Neutrophil (primary cell): ENCODE results near the gene LIPM.
A peak's percentile ranks its signal among the peaks of the same experiment; 100 is the strongest.

Experiments
- H3K27ac ChIP-seq: fragments of 200-600 bp; sonication (generic); 2 replicates; pipeline ENCODE4 v1.5.1; 2016; ENCODE audit warnings: mild to moderate bottlenecking, moderate library complexity
- H3K27me3 ChIP-seq: fragments of 200-600 bp; sonication (generic); 2 replicates; pipeline ENCODE4 v1.6.0; 2016; ENCODE audit warnings: mild to moderate bottlenecking
- H3K36me3 ChIP-seq: fragments of 200-600 bp; sonication (generic); 2 replicates; pipeline ENCODE4 v1.5.1; 2017
- H3K4me1 ChIP-seq, 2 experiments: fragments of 200-600 bp in 1 of 2; sonication (generic) in 1 of 2; 1 replicate in 1 of 2; 2 replicates in 1 of 2; pipeline versions ENCODE4 v1.5.1 to v1.6.1; 2013 to 2016; ENCODE audit warnings: low read depth in 1 of 2, low read length in 1 of 2, mild to moderate bottlenecking in 1 of 2, moderate library complexity in 1 of 2; ENCODE audit not compliant: control insufficient read depth in 1 of 2, insufficient read depth in 1 of 2
- H3K4me3 ChIP-seq, 2 experiments: fragments of 200-600 bp in 1 of 2; sonication (generic) in 1 of 2; 1 replicate in 1 of 2; 2 replicates in 1 of 2; pipeline ENCODE4 v1.5.1; 2013 to 2016; ENCODE audit warnings: low read depth in 1 of 2, low read length in 1 of 2, mild to moderate bottlenecking in 1 of 2, moderate library complexity in 1 of 2
- H3K9me3 ChIP-seq: fragments of 200-600 bp; sonication (generic); 2 replicates; pipeline ENCODE4 v1.5.1; 2016
- TF ChIP-seq, protein P1 (sequence below): fragments of 200-600 bp; sonication (generic); IDR thresholded peaks from 2 replicates; pipeline ENCODE4 v1.5.1; 2016; ENCODE audit warnings: antibody characterized with exemption

Gene LIPM

DNA sequence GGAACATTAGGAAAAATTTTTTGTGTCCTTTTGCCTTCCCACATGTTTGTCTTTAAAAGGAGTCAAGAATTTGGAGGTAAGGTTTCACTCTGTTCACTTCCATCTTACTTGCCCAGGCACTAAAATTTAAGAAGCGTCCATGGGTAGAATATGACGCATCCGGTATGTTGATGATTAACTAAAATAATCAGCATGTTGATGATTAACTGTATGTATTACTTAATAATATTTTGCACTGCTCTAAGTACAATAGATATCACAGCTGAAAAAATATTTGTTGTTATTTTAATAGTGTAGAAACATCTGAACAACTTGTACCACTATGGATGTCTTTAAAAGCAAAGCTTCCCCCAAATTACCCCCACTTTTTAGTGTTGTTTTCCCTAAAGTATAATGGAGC, 37.6 kb downstream of the LIPM start:
- Histone ChIP-seq H3K9me3 (no peaks in the 10 kb centered on the region), H3K36me3 (no peaks in the 10 kb centered on the region), H3K4me1 (peaks cover 82 to 100% of the 10 kb centered on the region in 2 experiments), H3K4me3 (no peak overlapping the region), H3K27me3 (no peaks in the 10 kb centered on the region), H3K27ac (peak overlapping the region; percentile 88)
- TF ChIP-seq, protein P1, sequence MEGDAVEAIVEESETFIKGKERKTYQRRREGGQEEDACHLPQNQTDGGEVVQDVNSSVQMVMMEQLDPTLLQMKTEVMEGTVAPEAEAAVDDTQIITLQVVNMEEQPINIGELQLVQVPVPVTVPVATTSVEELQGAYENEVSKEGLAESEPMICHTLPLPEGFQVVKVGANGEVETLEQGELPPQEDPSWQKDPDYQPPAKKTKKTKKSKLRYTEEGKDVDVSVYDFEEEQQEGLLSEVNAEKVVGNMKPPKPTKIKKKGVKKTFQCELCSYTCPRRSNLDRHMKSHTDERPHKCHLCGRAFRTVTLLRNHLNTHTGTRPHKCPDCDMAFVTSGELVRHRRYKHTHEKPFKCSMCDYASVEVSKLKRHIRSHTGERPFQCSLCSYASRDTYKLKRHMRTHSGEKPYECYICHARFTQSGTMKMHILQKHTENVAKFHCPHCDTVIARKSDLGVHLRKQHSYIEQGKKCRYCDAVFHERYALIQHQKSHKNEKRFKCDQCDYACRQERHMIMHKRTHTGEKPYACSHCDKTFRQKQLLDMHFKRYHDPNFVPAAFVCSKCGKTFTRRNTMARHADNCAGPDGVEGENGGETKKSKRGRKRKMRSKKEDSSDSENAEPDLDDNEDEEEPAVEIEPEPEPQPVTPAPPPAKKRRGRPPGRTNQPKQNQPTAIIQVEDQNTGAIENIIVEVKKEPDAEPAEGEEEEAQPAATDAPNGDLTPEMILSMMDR = no peak

- H3K4me3 ChIP-seq = peak overlapping the region; percentile 38 to 43
- no peaks in the 10 kb centered on the region for H3K9me3 ChIP-seq
- TF ChIP-seq, protein P1 = no peak
- no peaks in the 10 kb centered on the region for H3K27me3 ChIP-seq
- peaks cover 81 to 100% of the 10 kb centered on the region in 2 experiments for H3K4me1 ChIP-seq
- peak overlapping the region; percentile 88 for H3K27ac ChIP-seq
- no peaks in the 10 kb centered on the region for H3K36me3 ChIP-seq
Measured at GRCh38 chr10:88840881-88841280, 38.4 kb downstream of the LIPM start.

GRCh38 chr10:88841316-88842111, 39.0 kb downstream of the LIPM start:
- peaks cover 81 to 100% of the 10 kb centered on the region in 2 experiments for H3K4me1 ChIP-seq
- no peaks in the 10 kb centered on the region for H3K9me3 ChIP-seq
- TF ChIP-seq, protein P1 = no peak
- H3K4me3 ChIP-seq = peak overlapping the region; percentile 38 to 43
- no peaks in the 10 kb centered on the region for H3K36me3 ChIP-seq
- no peaks in the 10 kb centered on the region for H3K27me3 ChIP-seq
- H3K27ac ChIP-seq = peak overlapping the region; percentile 88

DNA sequence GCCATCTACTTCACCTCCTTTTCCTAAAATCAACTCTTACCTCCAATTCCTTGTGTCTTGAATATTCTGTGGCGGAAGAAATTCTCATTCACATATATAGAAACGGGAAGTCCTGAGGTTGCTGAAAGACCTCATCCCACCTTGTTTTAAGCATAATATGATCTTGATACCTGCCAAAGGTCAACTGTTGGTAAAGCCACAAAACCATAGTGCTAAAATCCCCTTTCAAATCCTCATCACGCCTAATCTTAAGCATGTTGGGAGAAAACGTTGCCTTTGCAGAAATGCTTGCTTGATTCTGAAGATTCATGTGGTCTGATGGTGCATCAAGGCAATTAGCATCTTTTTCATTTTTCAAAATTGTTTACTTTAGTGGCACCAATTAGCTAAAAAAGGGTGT, 40.6 kb downstream of the LIPM start:
- no peaks in the 10 kb centered on the region for H3K27me3 ChIP-seq
- peak overlapping the region; percentile 7 for H3K27ac ChIP-seq
- no peaks in the 10 kb centered on the region for H3K36me3 ChIP-seq
- H3K4me1 ChIP-seq = peaks cover 80 to 100% of the 10 kb centered on the region in 2 experiments
- H3K4me3 ChIP-seq = no peak overlapping the region
- no peaks in the 10 kb centered on the region for H3K9me3 ChIP-seq
- TF ChIP-seq, protein P1 = no peak

DNA sequence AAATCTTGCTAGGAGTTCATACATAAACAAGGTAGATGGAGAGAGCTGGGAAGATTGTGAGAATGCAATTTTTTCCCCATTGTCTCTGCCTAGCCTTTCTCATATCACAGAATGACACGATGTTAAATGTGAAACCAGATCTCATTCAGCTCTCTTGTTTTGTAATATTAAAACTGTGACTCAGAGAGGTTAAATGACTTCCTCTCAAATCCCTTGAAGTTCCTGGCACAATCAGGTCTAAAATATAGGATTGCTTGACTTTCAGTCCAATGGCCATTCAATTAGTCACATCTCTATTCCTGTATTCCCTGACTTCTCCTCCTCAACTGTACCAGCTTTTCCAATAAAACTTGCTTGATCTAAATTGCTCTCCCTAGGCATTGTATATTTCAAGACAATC, 46.0 kb downstream of the LIPM start:
- Histone ChIP-seq H3K27ac (peak overlapping the region; percentile 84), H3K4me3 (peak overlapping the region; percentile 52 to 65), H3K4me1 (peaks cover 85 to 89% of the 10 kb centered on the region in 2 experiments)

More for the DNA sequence above, 46.0 kb downstream of the LIPM start:
- Histone ChIP-seq H3K9me3 (no peaks in the 10 kb centered on the region), H3K36me3 (no peaks in the 10 kb centered on the region), H3K27me3 (no peaks in the 10 kb centered on the region)
- TF ChIP-seq, protein P1 = no peak
